Measurements from ENCODE around the gene CENPM. TPM values are rescaled to one million over a fixed set of nuclear protein-coding genes. Genes with fewer than 3 reads are reported as not detected.

The CENPM gene
- total RNA-seq, 2 donors from 2014 or later = 10.3 to 10.8 TPM

DNA sequence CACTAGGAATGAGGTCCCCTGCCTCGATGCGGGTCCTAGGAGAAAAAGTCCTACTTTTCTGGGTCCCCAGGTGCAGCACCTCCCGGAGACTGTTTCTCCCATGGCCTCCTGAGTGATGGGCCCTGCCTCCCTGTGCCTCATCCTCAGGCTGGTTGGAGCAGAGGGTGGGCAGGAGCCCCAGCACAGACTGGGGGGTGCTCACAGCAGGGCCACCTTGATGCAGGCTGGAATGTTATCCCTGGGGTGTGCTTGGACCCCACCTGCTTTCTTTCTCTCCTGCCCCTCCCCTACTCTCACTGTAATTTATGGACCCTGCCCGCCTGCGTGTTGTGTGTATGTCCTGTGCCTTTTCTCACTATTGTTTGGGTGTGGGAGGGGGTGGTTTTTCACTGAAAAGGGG, 40.1 kb downstream of the CENPM start:
- H3K4me1 ChIP-seq (replicated peaks) = peaks cover 9% of the 10 kb centered on the region
- TF ChIP-seq, protein P1, sequence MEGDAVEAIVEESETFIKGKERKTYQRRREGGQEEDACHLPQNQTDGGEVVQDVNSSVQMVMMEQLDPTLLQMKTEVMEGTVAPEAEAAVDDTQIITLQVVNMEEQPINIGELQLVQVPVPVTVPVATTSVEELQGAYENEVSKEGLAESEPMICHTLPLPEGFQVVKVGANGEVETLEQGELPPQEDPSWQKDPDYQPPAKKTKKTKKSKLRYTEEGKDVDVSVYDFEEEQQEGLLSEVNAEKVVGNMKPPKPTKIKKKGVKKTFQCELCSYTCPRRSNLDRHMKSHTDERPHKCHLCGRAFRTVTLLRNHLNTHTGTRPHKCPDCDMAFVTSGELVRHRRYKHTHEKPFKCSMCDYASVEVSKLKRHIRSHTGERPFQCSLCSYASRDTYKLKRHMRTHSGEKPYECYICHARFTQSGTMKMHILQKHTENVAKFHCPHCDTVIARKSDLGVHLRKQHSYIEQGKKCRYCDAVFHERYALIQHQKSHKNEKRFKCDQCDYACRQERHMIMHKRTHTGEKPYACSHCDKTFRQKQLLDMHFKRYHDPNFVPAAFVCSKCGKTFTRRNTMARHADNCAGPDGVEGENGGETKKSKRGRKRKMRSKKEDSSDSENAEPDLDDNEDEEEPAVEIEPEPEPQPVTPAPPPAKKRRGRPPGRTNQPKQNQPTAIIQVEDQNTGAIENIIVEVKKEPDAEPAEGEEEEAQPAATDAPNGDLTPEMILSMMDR (IDR thresholded peaks at IDR 0.05) = no peak
- no peak for TF ChIP-seq POLR2AphosphoS5 (IDR thresholded peaks at IDR 0.05)
- no peak for TF ChIP-seq POLR2A (IDR thresholded peaks at IDR 0.05)
- H3K27me3 ChIP-seq (replicated peaks; ENCODE audit: insufficient read depth) = peaks cover 8% of the 10 kb centered on the region
- intact Hi-C loops (cut with DNase I) = no loop called here
- no peak overlapping the region for H3K4me3 ChIP-seq
- no peaks in the 10 kb centered on the region for H3K9me3 ChIP-seq
- DNase-seq (ENCODE audit: low spot score) = no peak
- H3K36me3 ChIP-seq = no peaks in the 10 kb centered on the region
- no peak overlapping the region for H3K27ac ChIP-seq
- 89% methylated on average over 5 of the region's 5 CpGs for WGBS

DNA sequence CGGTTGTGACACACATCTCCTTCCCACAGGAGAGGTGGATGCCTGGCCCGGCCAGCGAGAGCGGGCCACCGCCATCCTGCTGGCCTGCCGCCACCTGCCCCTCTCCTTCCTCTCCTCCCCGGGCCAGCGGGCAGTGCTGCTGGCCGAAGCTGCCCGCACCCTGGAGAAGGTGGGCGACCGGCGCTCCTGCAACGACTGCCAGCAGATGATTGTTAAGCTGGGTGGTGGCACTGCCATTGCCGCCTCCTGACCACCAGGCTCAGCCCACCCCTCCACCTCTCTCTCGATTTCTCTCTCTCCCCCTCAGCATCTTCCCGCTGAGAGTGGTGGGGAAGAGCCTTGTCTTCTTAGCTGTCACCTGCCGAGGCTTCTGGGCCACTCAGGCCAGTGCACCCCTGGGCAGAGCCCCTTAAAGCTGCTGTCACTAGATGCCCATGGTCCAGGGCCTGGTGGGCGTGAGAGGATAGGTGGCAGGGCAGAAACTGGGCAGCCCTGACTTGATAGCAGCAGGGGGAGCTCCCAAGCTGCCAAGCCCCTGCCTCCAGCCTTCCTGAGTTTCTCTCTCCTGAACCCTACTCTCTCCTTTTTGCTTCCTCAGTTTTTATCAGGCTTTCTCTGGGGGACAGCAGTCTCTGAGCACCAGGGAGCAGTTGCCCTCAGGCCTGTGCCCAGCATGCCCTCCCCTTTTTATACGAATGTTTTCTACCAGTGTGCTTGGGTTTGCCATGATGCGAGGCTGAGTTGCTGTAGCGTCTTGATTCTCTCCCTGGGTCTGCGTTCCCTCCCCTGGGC, 41.3 kb downstream of the CENPM start:
- H3K36me3 ChIP-seq = no peaks in the 10 kb centered on the region

DNA sequence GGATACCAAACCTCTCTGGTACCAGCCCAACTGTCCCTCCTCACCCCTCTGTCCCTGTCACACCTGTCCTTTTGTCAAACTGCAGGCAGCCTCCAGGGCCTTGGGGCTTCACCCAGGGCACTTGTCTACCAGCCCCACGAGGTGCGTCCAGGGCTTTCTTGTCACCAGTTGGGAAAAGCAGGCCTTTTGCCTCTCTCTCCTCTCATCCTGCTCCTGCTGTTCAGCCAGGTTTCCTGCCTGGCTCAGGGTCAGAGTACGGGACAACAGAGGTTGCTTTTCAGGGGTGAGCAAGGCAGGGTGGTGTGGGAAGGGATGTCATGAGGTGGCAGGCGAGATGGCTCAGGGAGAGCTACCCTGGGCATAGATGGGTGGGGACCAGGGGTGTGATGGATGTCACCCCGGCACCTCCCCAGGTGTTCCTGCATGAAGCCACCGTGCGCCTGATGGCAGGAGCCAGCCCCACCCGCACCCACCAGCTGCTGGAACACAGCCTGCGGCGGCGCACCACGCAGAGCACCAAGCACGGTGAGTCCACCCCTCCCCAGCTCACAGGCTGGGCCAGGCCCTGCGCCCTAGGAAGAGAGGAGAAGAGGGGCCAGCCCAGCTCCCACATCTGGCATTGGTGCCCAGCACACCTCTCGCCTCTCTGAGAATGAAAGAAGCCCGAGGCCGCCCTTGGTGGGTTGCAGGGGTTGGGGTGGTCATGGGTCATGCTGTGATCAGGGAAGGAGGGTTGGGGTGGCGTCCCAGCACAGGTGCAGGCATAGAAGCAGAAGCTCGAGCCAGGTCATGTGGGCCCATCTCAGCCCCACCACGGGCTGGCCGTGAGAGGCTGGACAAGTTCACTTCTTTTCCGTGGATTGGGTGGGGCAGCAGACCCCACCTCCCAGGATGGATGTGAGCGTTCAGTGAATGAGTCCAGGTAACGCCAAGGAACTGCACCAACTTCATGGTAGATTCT, 42.2 kb downstream of the CENPM start:
- Histone ChIP-seq H3K27me3 (replicated peaks; ENCODE audit: insufficient read depth) (no peaks in the 10 kb centered on the region), H3K4me3 (no peak overlapping the region), H3K4me1 (replicated peaks) (no peaks in the 10 kb centered on the region), H3K9me3 (no peaks in the 10 kb centered on the region), H3K27ac (no peak overlapping the region), H3K36me3 (no peaks in the 10 kb centered on the region)
- DNase-seq (ENCODE audit: low spot score) = no peak
- whole genome bisulfite sequencing = 91% methylated on average over 24 of the region's 24 CpGs
- TF ChIP-seq, protein P1 (IDR thresholded peaks at IDR 0.05) = no peak
- intact Hi-C loops (cut with DNase I) = no loop called here

More for the DNA sequence above, 41.3 kb downstream of the CENPM start:
- Histone ChIP-seq H3K27me3 (replicated peaks; ENCODE audit: insufficient read depth) (no peaks in the 10 kb centered on the region), H3K27ac (no peak overlapping the region), H3K4me3 (no peak overlapping the region), H3K4me1 (replicated peaks) (peaks cover 4% of the 10 kb centered on the region), H3K9me3 (no peaks in the 10 kb centered on the region)
- 88% methylated on average over 22 of the region's 23 CpGs for WGBS
- no peak for DNase-seq (ENCODE audit: low spot score)
- intact Hi-C loops (cut with DNase I) = no loop called here
- TF ChIP-seq, protein P1 (IDR thresholded peaks at IDR 0.05) = no peak
- TF ChIP-seq POLR2AphosphoS5 (IDR thresholded peaks at IDR 0.05) = no peak
- no peak for TF ChIP-seq POLR2A (IDR thresholded peaks at IDR 0.05)

DNA sequence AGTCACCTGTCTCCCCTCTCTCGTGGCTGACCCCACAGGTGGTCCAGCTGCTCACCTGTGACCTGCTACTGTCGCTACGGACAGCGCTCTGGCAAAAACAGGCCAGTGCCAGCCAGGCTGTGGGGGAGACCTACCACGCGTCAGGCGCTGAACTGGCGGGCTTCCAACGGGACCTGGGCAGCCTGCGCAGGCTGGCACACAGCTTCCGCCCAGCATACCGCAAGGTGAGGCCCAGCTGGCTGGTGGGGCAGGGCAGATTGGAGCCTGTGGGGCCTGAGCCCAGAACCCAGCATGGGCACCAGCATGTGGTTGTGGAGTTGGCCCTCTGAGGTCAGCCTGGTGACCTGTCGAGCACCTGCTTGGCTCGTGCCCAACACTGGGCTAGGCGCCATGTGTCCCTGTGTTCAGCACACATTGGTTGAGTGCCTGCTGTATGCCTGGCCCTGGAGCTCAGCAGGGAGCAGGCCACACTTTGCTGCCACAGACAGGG, 44.0 kb downstream of the CENPM start:
- peaks cover 6 to 12% of the 10 kb centered on the region in 2 donors for H3K36me3 ChIP-seq
- TF ChIP-seq, protein P1 (IDR thresholded peaks at IDR 0.05) = no peak
- no peaks in the 10 kb centered on the region for H3K4me1 ChIP-seq (replicated peaks)
- no peak overlapping the region for H3K4me3 ChIP-seq
- H3K27ac ChIP-seq = peak overlapping the region in 1 of 2 donors; percentile 4
- H3K27me3 ChIP-seq (replicated peaks; ENCODE audit: insufficient read depth) = no peaks in the 10 kb centered on the region
- no peaks in the 10 kb centered on the region for H3K9me3 ChIP-seq
- peak; percentile 34 for DNase-seq (ENCODE audit: low spot score)
- 72% methylated on average over 8 of the region's 15 CpGs for WGBS
- intact Hi-C loops (cut with DNase I) = no loop called here

All from prostate gland (tissue), 2 donors.